IMR-90 (cell line): Measurements from ENCODE around the gene NSL1. TPM values are rescaled to one million over a fixed set of nuclear protein-coding genes. Genes with fewer than 3 reads are reported as not detected.

Experiments
- ATAC-seq: fragments of 200-7000 bp; cut with Tn5 transposase; 2 replicates; pipeline ENCODE4 v1.9.1; 2020; ENCODE audit warnings: low read depth, mild to moderate bottlenecking, moderate library complexity
- BruUV-seq: library from RNA; stranded (reverse); fragments of 400-500 nt; replicated peaks from 2 replicates; lab custom pipeline; 2021; lab: Mats Ljungman, UMichigan
- CTCF ChIA-PET: fragments of 300-600 bp; formaldehyde crosslinking; extraction: SDS; loops from one replicate; lab custom pipeline; 2021; ENCODE audit warnings: antibody characterized with exemption; lab: Yijun Ruan, JAX
- POLR2A ChIA-PET: fragments of 300-600 bp; sonication (Branson Sonifier 250); formaldehyde crosslinking; loops from one replicate; lab custom pipeline; 2022; ENCODE audit warnings: antibody characterized with exemption; ENCODE audit not compliant: unreplicated experiment; lab: Charles Lee
- DNase-seq: peaks from one replicate; pipeline ENCODE4 v3.0.0; 2013
- H2AFZ ChIP-seq: replicated peaks from 2 replicates; pipeline ENCODE3; 2013; ENCODE audit warnings: low read length, mild to moderate bottlenecking; ENCODE audit not compliant: poor library complexity
- H2AK5ac ChIP-seq: 2 replicates; pipeline ENCODE4 v1.6.1; 2013; ENCODE audit warnings: low read depth, low read length, inconsistent platforms
- H2AK9ac ChIP-seq: replicated peaks from 2 replicates; pipeline ENCODE3; 2013; ENCODE audit warnings: mild to moderate bottlenecking, low read depth, low read length, moderate library complexity; ENCODE audit not compliant: poor library complexity
- H2BK120ac ChIP-seq: 2 replicates; pipeline ENCODE4 v1.6.1; 2013; ENCODE audit warnings: low read depth, low read length, inconsistent platforms
- H2BK15ac ChIP-seq: 3 replicates; pipeline ENCODE4 v1.6.1; 2013; ENCODE audit warnings: low read depth, low read length, inconsistent platforms
- H2BK20ac ChIP-seq: 2 replicates; pipeline ENCODE4 v1.6.1; 2013; ENCODE audit warnings: low read depth, mild to moderate bottlenecking, inconsistent platforms, low read length, moderate library complexity
- H2BK5ac ChIP-seq: 2 replicates; pipeline ENCODE4 v1.6.1; 2013; ENCODE audit warnings: mild to moderate bottlenecking, low read depth, low read length, inconsistent platforms; ENCODE audit not compliant: poor library complexity, severe bottlenecking
- H3K14ac ChIP-seq: replicated peaks from 2 replicates; pipeline ENCODE4 v1.6.1; 2013; ENCODE audit warnings: low read depth, low read length, inconsistent platforms
- H3K18ac ChIP-seq: 2 replicates; pipeline ENCODE4 v1.6.1; 2013; ENCODE audit warnings: low read depth, low read length, control low read depth
- H3K23ac ChIP-seq: 2 replicates; pipeline ENCODE4 v1.6.1; 2013; ENCODE audit warnings: low read depth, low read length, inconsistent platforms
- H3K27ac ChIP-seq: 2 replicates; pipeline ENCODE4 v1.5.1; 2013; ENCODE audit warnings: mild to moderate bottlenecking, control low read depth, low read length; ENCODE audit not compliant: insufficient read depth
- H3K27me3 ChIP-seq: 2 replicates; pipeline ENCODE4 v1.6.1; 2013; ENCODE audit warnings: low read length; ENCODE audit not compliant: control insufficient read depth, insufficient read depth
- H3K36me3 ChIP-seq: 2 replicates; pipeline ENCODE4 v1.6.1; 2013; ENCODE audit warnings: low read length, mixed read lengths; ENCODE audit not compliant: control insufficient read depth, insufficient read depth
- H3K4ac ChIP-seq: 2 replicates; pipeline ENCODE4 v1.6.1; 2013; ENCODE audit warnings: low read depth, low read length, inconsistent platforms
- H3K4me1 ChIP-seq: 2 replicates; pipeline ENCODE4 v1.6.1; 2013; ENCODE audit warnings: low read length, mixed read lengths; ENCODE audit not compliant: control insufficient read depth, insufficient read depth
- H3K4me2 ChIP-seq: 2 replicates; pipeline ENCODE4 v1.6.1; 2013; ENCODE audit warnings: low read depth, mild to moderate bottlenecking, control low read depth, low read length, moderate library complexity
- H3K4me3 ChIP-seq: 2 replicates; pipeline ENCODE4 v1.5.1; 2013; ENCODE audit warnings: low read depth, mild to moderate bottlenecking, control low read depth, low read length, moderate library complexity; ENCODE audit not compliant: insufficient read depth
- H3K56ac ChIP-seq: 2 replicates; pipeline ENCODE4 v1.6.1; 2013; ENCODE audit warnings: low read length, inconsistent platforms; ENCODE audit not compliant: insufficient read depth; ENCODE audit errors: extremely low read depth
- H3K79me1 ChIP-seq, 2 experiments: 2 replicates each; pipeline ENCODE4 v1.6.1; 2013; ENCODE audit warnings: low read length in 2 of 2, inconsistent platforms in 1 of 2, low read depth in 1 of 2
- H3K9ac ChIP-seq: 2 replicates; pipeline ENCODE4 v1.6.1; 2013; ENCODE audit warnings: low read depth, low read length, control low read depth
- H3K9me1 ChIP-seq: 2 replicates; pipeline ENCODE4 v1.6.1; 2013; ENCODE audit warnings: low read length, inconsistent platforms; ENCODE audit not compliant: insufficient read depth
- H3K9me3 ChIP-seq: 2 replicates; pipeline ENCODE4 v1.6.1; 2013; ENCODE audit warnings: low read length; ENCODE audit not compliant: control insufficient read depth, insufficient read depth
- H4K20me1 ChIP-seq: 2 replicates; pipeline ENCODE4 v1.6.1; 2013; ENCODE audit warnings: low read length, inconsistent platforms; ENCODE audit not compliant: insufficient read depth
- H4K5ac ChIP-seq: 2 replicates; pipeline ENCODE4 v1.6.1; 2013; ENCODE audit warnings: mild to moderate bottlenecking, low read depth, low read length, control low read depth
- H4K8ac ChIP-seq, 2 experiments: 2 replicates each; pipeline ENCODE4 v1.6.1; 2013; ENCODE audit warnings: low read depth in 2 of 2, low read length in 2 of 2, control low read depth in 1 of 2, inconsistent platforms in 1 of 2
- H4K91ac ChIP-seq: 2 replicates; pipeline ENCODE4 v1.6.1; 2013; ENCODE audit warnings: low read depth, low read length, inconsistent platforms; ENCODE audit not compliant: insufficient read depth
- CHD1 ChIP-seq: IDR thresholded peaks from 2 replicates; pipeline ENCODE4 v1.6.1; 2012; ENCODE audit warnings: low read depth, low read length, improper control_type of control experiment
- MAFK ChIP-seq: IDR thresholded peaks from 2 replicates; pipeline ENCODE4 v1.6.1; 2012; ENCODE audit warnings: low read depth, low read length, improper control_type of control experiment
- MAZ ChIP-seq: IDR thresholded peaks from 2 replicates; pipeline ENCODE4 v1.6.1; 2012; ENCODE audit warnings: low read depth, mild to moderate bottlenecking, low read length, improper control_type of control experiment, moderate library complexity, borderline replicate concordance
- RAD21 ChIP-seq: IDR thresholded peaks from 2 replicates; pipeline ENCODE4 v1.6.1; 2012; ENCODE audit warnings: low read length, improper control_type of control experiment
- RFX5 ChIP-seq: IDR thresholded peaks from 2 replicates; pipeline ENCODE4 v1.8.0; 2012; ENCODE audit warnings: low read depth, mild to moderate bottlenecking, low read length, moderate library complexity
- WGBS, 2 experiments: methylation state at CpG; one replicate each; pipeline versions ENCODE4 v1.1.5 to v1.1.7; 2013; ENCODE audit warnings: missing lambda C conversion rate in 2 of 2; ENCODE audit not compliant: insufficient read length in 1 of 2; ENCODE audit errors: extremely low coverage in 2 of 2; 5-methylcytosine and 5-hydroxymethylcytosine counted together
- dilution Hi-C: fragments of 300-500 bp; cut with HindIII; formaldehyde crosslinking; loops from one replicate; pipeline ENCODE4 v1.14.3; 2018; ENCODE audit warnings: low sequenced_read_pairs; ENCODE audit not compliant: unreplicated experiment
- in situ Hi-C: fragments of 300-500 bp; cut with MboI; formaldehyde crosslinking; loops from 3 replicates; pipeline ENCODE4 v1.14.3; 2019; ENCODE audit warnings: low sequenced_read_pairs, inconsistent platforms, mixed read lengths
- intact Hi-C: fragments of 100-400 bp; cut with micrococcal nuclease; formaldehyde crosslinking; loops from 2 replicates; pipeline ENCODE4 v1.10.0; 2022
- polyA plus RNA-seq, 3 experiments: library from polyadenylated mRNA; depleted of rRNA; stranded (reverse); fragments of >200 nt; gene quantifications; 2 replicates each; pipeline ENCODE4 v1.2.3, GENCODE V29; 2012; ENCODE audit warnings: low replicate concordance in 1 of 3
- total RNA-seq: library from RNA; depleted of rRNA; stranded (reverse); fragments of >200 nt; gene quantifications from 2 replicates; pipeline ENCODE4 v1.2.3, GENCODE V29; 2012

Gene NSL1
- total and polyA plus RNA-seq, 2 of the 4 experiments (the other 2 are of a cell fraction): 19.1 to 42.5 TPM

- H4K5ac ChIP-seq: no peak overlapping the region
- H2BK120ac ChIP-seq: no peak overlapping the region
- H3K4me3 ChIP-seq: no peak overlapping the region
- no peak overlapping the region for H2BK5ac ChIP-seq
- H4K8ac ChIP-seq: no peak overlapping the region
- ChIA-PET CTCF (no interaction called here), POLR2A (interaction anchor here (0.6 kb wide), 1 partner anchor 165 kb away, joined by 3 read pairs; no protein-coding TSS in a partner anchor)
- DNase-seq (no peak), ATAC-seq (no peak)
- H3K9ac ChIP-seq: no peak overlapping the region
- H3K4ac ChIP-seq: no peak overlapping the region
- peaks cover 2 to 10% of the 10 kb centered on the region in 2 experiments; a peak in 2 of 4 replicates for H3K79me1 ChIP-seq
- no peak overlapping the region for H2AFZ ChIP-seq
- no peak overlapping the region for H2AK9ac ChIP-seq
- H4K20me1 ChIP-seq: no peaks in the 10 kb centered on the region
- H2BK20ac ChIP-seq: no peak overlapping the region
- H2AK5ac ChIP-seq: no peak overlapping the region
- no peak overlapping the region for H3K4me2 ChIP-seq
- H3K23ac ChIP-seq: no peak overlapping the region
- H3K56ac ChIP-seq: no peak overlapping the region
- intact Hi-C loops: no loop called here
- H3K36me3 ChIP-seq: peaks cover 2% of the 10 kb centered on the region; the same call in 1 of the 2 replicates
- dilution Hi-C loops: no loop called here
- no peak overlapping the region for H4K91ac ChIP-seq
- no peak overlapping the region for H3K27ac ChIP-seq
- no peaks in the 10 kb centered on the region for H3K27me3 ChIP-seq
- peaks cover 7% of the 10 kb centered on the region; the same call in 1 of the 2 replicates for H3K9me3 ChIP-seq
- H3K4me1 ChIP-seq: peaks cover 3% of the 10 kb centered on the region; the same call in 1 of the 2 replicates
- no CpG with 5 or more reads among the region's 2 CpGs for WGBS, 2 experiments
- H3K18ac ChIP-seq: no peak overlapping the region
- H2BK15ac ChIP-seq: no peak overlapping the region
- no TSS peak for BruUV-seq
- in situ Hi-C loops: no loop called here
- H3K14ac ChIP-seq: no peak overlapping the region
- no peak for TF ChIP-seq MAFK
- TF ChIP-seq MAZ: no peak
- TF ChIP-seq RAD21: no peak
- TF ChIP-seq RFX5: no peak
- TF ChIP-seq CHD1: no peak
- H3K9me1 ChIP-seq: no peaks in the 10 kb centered on the region
Measured at GRCh38 chr1:212773011-212773410, 18.6 kb downstream of the NSL1 start.
